ENCODE data around the gene IL10RB. TPM values are rescaled to one million over a fixed set of nuclear protein-coding genes. Genes with fewer than 3 reads are reported as not detected.

The IL10RB gene
- total and polyA plus RNA-seq, 2 experiments from 2014 or later = 27.1 to 29.2 TPM

GRCh38 chr21:33228455-33228854, 37.7 kb upstream of the IL10RB start:
- H3K4me1 ChIP-seq (ENCODE audit: insufficient read depth) = peaks cover 28% of the 10 kb centered on the region
- no peak for DNase-seq (ENCODE audit: low spot score)
- TF ChIP-seq CTCF (IDR thresholded peaks at IDR 0.05; ENCODE audit: poor library complexity) (no peak), EZH2phosphoT487 (IDR thresholded peaks at IDR 0.05; ENCODE audit: low read depth, severe bottlenecking, unreplicated experiment) (no peak), EZH2 (IDR thresholded peaks at IDR 0.05; ENCODE audit: borderline replicate concordance) (no peak)
- no peaks in the 10 kb centered on the region for H4K20me1 ChIP-seq (ENCODE audit: insufficient read depth, poor library complexity, severe bottlenecking)
- H3K79me2 ChIP-seq = peaks cover 33% of the 10 kb centered on the region
- 79% methylated on average over 3 of the region's 3 CpGs for WGBS (ENCODE audit: low lambda C conversion rate, missing lambda C conversion rate)
- H3K27me3 ChIP-seq = no peaks in the 10 kb centered on the region
- H3K36me3 ChIP-seq (replicated peaks; ENCODE audit: insufficient read depth, low read depth) = no peaks in the 10 kb centered on the region
- H2AFZ ChIP-seq = no peak overlapping the region
- H3K4me3 ChIP-seq = no peak overlapping the region
- H3K9me2 ChIP-seq (replicated peaks; ENCODE audit: insufficient read depth) = no peaks in the 10 kb centered on the region
- no peak overlapping the region for H3K27ac ChIP-seq
- no peak overlapping the region for H3K4me2 ChIP-seq
- no peaks in the 10 kb centered on the region for H3K9me3 ChIP-seq (ENCODE audit: low read depth)

GRCh38 chr21:33229099-33229783, 36.9 kb upstream of the IL10RB start:
- Histone ChIP-seq H3K9me2 (replicated peaks; ENCODE audit: insufficient read depth) (no peaks in the 10 kb centered on the region), H3K27me3 (no peaks in the 10 kb centered on the region), H3K4me1 (ENCODE audit: insufficient read depth) (peaks cover 28% of the 10 kb centered on the region), H4K20me1 (ENCODE audit: insufficient read depth, poor library complexity, severe bottlenecking) (no peaks in the 10 kb centered on the region), H2AFZ (peak overlapping the region; percentile 63), H3K36me3 (replicated peaks; ENCODE audit: insufficient read depth, low read depth) (no peaks in the 10 kb centered on the region), H3K4me3 (peak overlapping the region; percentile 75), H3K27ac (peak overlapping the region; percentile 55), H3K79me2 (peaks cover 41% of the 10 kb centered on the region), H3K4me2 (peak overlapping the region; percentile 92), H3K9me3 (ENCODE audit: low read depth) (no peaks in the 10 kb centered on the region)
- WGBS (ENCODE audit: low lambda C conversion rate, missing lambda C conversion rate) = 39% methylated on average over 18 of the region's 18 CpGs
- TF ChIP-seq EZH2phosphoT487 (IDR thresholded peaks at IDR 0.05; ENCODE audit: low read depth, severe bottlenecking, unreplicated experiment) = no peak
- TF ChIP-seq CTCF (IDR thresholded peaks at IDR 0.05; ENCODE audit: poor library complexity) = no peak
- TF ChIP-seq EZH2 (IDR thresholded peaks at IDR 0.05; ENCODE audit: borderline replicate concordance) = no peak
- DNase-seq (ENCODE audit: low spot score) = no peak

DNA sequence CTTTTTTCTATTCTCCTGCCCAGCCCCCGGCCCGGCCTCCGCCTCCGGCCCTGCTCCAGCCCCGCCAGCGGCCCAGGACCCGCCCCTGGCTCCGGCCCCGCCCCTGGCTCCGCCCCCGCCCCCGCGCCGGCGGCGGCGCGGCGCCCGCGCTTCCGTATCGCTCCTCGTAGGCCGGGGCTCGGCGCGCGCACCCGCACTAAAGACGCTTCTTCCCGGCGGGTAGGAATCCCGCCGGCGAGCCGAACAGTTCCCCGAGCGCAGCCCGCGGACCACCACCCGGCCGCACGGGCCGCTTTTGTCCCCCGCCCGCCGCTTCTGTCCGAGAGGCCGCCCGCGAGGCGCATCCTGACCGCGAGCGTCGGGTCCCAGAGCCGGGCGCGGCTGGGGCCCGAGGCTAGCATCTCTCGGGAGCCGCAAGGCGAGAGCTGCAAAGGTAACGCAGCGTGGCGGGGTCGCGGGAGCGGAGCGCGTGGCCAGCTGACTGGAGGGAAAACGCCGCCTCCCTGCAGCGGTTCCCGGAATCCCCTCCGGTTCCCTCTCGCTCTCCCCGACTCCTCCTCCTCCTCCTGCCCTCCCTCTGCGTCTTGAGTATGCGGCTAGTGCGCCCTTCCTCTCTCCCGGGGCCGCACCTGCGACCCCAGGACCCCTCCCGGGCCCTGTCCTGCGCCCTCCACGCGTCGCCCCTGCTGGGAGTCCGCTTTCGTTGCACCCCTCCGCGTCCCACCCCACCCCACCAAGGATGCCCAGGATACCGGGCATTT, 36.2 kb upstream of the IL10RB start, which contains the start of gene IFNAR2:
TSS of gene IFNAR2 (plus strand) at position 155 of the 761 bp plus-strand sequence. CDS start 11,985 bp downstream, outside the sequence.
- Histone ChIP-seq H3K4me3 (peak within 1 kb of the TSS; percentile 94), H3K4me2 (peak within 1 kb of the TSS; percentile 92), H3K9me2 (replicated peaks; ENCODE audit: insufficient read depth) (no peaks in the 10 kb centered on the region), H3K27ac (peak within 1 kb of the TSS; percentile 99), H3K36me3 (replicated peaks; ENCODE audit: insufficient read depth, low read depth) (no peaks in the 10 kb centered on the region), H3K9me3 (ENCODE audit: low read depth) (no peaks in the 10 kb centered on the region), H4K20me1 (ENCODE audit: insufficient read depth, poor library complexity, severe bottlenecking) (no peaks in the 10 kb centered on the region), H3K79me2 (peaks cover 48% of the 10 kb centered on the region), H3K27me3 (no peaks in the 10 kb centered on the region), H3K4me1 (ENCODE audit: insufficient read depth) (peaks cover 28% of the 10 kb centered on the region), H2AFZ (peak within 1 kb of the TSS; percentile 99)
- WGBS (ENCODE audit: low lambda C conversion rate, missing lambda C conversion rate) = 1% methylated on average over 48 of the region's 95 CpGs
- no peak for TF ChIP-seq EZH2phosphoT487 (IDR thresholded peaks at IDR 0.05; ENCODE audit: low read depth, severe bottlenecking, unreplicated experiment)
- TF ChIP-seq EZH2 (IDR thresholded peaks at IDR 0.05; ENCODE audit: borderline replicate concordance) = no peak
- TF ChIP-seq CTCF (IDR thresholded peaks at IDR 0.05; ENCODE audit: poor library complexity) = no peak
- peak; percentile 91 for DNase-seq (ENCODE audit: low spot score)

Data from hepatocyte (in vitro differentiated cells).